Esophagus muscularis mucosa (tissue), 4 donors: ENCODE data around the gene SYNE1.

Experiments
- EP300 ChIP-seq: sonication (generic); formaldehyde crosslinking; IDR thresholded peaks from one replicate; pipeline ENCODE4 v1.6.1; 2017; ENCODE audit warnings: antibody characterized with exemption
- POLR2A ChIP-seq: fragments of 450-650 bp; IDR thresholded peaks from one replicate; pipeline ENCODE4 v1.6.1; 2017; ENCODE audit warnings: antibody characterized with exemption, moderate library complexity, mild to moderate bottlenecking, low read depth
- POLR2AphosphoS5 ChIP-seq, 2 donors: sonication (generic); formaldehyde crosslinking; IDR thresholded peaks; one replicate each; pipeline ENCODE4 v1.6.1; 2017; ENCODE audit warnings: antibody characterized with exemption in 2 of 2
- TF ChIP-seq, protein P1 (sequence below), 3 experiments: fragments of 200-600 bp in 2 of 3; fragments of 450-650 bp in 1 of 3; sonication (generic) in 2 of 3; IDR thresholded peaks; one replicate each; pipeline ENCODE4 v1.5.1; 2017 to 2019; ENCODE audit warnings: antibody characterized with exemption in 3 of 3, mild to moderate bottlenecking in 2 of 3, moderate library complexity in 1 of 3

DNA sequence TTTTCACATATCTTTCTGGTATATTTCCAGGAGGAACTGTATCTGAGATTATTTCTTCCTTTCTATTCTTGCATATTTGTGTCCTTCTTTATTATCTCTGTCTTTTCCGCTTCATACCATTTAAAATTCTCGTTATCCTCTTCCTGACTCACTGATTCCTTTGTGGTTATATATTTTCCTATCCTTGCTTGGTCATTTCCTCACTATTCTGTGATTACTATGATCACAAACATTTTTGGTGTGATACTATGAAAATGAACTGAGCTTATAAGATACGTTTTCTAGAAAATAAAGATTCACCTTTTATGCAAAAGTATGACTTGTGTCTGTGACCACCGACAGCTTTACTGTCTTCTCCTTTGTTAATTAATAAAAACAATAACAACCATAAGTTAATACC is 34.0 kb upstream of the SYNE1 start:
- TF ChIP-seq POLR2A = no peak
- TF ChIP-seq EP300 = no peak
- TF ChIP-seq, protein P1, sequence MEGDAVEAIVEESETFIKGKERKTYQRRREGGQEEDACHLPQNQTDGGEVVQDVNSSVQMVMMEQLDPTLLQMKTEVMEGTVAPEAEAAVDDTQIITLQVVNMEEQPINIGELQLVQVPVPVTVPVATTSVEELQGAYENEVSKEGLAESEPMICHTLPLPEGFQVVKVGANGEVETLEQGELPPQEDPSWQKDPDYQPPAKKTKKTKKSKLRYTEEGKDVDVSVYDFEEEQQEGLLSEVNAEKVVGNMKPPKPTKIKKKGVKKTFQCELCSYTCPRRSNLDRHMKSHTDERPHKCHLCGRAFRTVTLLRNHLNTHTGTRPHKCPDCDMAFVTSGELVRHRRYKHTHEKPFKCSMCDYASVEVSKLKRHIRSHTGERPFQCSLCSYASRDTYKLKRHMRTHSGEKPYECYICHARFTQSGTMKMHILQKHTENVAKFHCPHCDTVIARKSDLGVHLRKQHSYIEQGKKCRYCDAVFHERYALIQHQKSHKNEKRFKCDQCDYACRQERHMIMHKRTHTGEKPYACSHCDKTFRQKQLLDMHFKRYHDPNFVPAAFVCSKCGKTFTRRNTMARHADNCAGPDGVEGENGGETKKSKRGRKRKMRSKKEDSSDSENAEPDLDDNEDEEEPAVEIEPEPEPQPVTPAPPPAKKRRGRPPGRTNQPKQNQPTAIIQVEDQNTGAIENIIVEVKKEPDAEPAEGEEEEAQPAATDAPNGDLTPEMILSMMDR (IDR thresholded peaks at IDR 0.05) = no peak
- TF ChIP-seq POLR2AphosphoS5 (IDR thresholded peaks at IDR 0.05) = no peak
